Loucy (cell line): ENCODE data around the gene FAM131B.

Experiments used
- H2AFZ ChIP-seq: fragments of 200-600 bp; sonication (generic); 2 replicates; pipeline ENCODE4 v1.6.0; 2016; ENCODE audit warnings: antibody characterized with exemption, mild to moderate bottlenecking, low read length, moderate library complexity
- H3F3A ChIP-seq: fragments of 200-600 bp; 2 replicates; pipeline ENCODE4 v1.6.0; 2016; ENCODE audit warnings: antibody characterized with exemption, low read depth, mild to moderate bottlenecking
- H3K27me3 ChIP-seq: fragments of 200-600 bp; sonication (generic); 2 replicates; pipeline ENCODE4 v1.6.1; 2014; ENCODE audit warnings: low read length, mild to moderate bottlenecking; ENCODE audit not compliant: insufficient read depth, poor library complexity, severe bottlenecking
- H3K36me3 ChIP-seq: fragments of 200-600 bp; sonication (generic); 2 replicates; pipeline ENCODE4 v1.6.1; 2016; ENCODE audit warnings: low read length; ENCODE audit not compliant: insufficient read depth
- H3K4me1 ChIP-seq: fragments of 200-600 bp; sonication (generic); 2 replicates; pipeline ENCODE4 v1.5.1; 2014; ENCODE audit warnings: low read length, mild to moderate bottlenecking; ENCODE audit not compliant: insufficient read depth, poor library complexity, severe bottlenecking
- H3K4me2 ChIP-seq: fragments of 200-600 bp; sonication (generic); 2 replicates; pipeline ENCODE4 v1.6.0; 2014; ENCODE audit warnings: antibody characterized with exemption, low read length, low read depth, mild to moderate bottlenecking; ENCODE audit not compliant: poor library complexity, severe bottlenecking
- H3K4me3 ChIP-seq: fragments of 200-600 bp; sonication (generic); 2 replicates; pipeline ENCODE4 v1.5.1; 2014; ENCODE audit warnings: low read length, mild to moderate bottlenecking, mixed read lengths; ENCODE audit not compliant: poor library complexity, severe bottlenecking
- H3K79me2 ChIP-seq: fragments of 200-600 bp; sonication (generic); 2 replicates; pipeline ENCODE4 v1.6.1; 2014; ENCODE audit warnings: low read length; ENCODE audit not compliant: insufficient read depth
- H3K9ac ChIP-seq: fragments of 200-600 bp; sonication (generic); 2 replicates; pipeline ENCODE4 v1.6.0; 2014; ENCODE audit warnings: mild to moderate bottlenecking, low read depth, low read length, moderate library complexity; ENCODE audit not compliant: poor library complexity, severe bottlenecking
- H3K9me2 ChIP-seq: fragments of 200-600 bp; sonication (generic); replicated peaks from 2 replicates; pipeline ENCODE4 v1.6.1; 2016; ENCODE audit warnings: low read depth, low read length, mixed read lengths
- H3K9me3 ChIP-seq: fragments of 200-600 bp; sonication (generic); 2 replicates; pipeline ENCODE4 v1.6.1; 2014; ENCODE audit warnings: mild to moderate bottlenecking, antibody characterized with exemption, low read length, low read depth; ENCODE audit not compliant: insufficient read depth
- H4K20me1 ChIP-seq: fragments of 200-600 bp; sonication (generic); 2 replicates; pipeline ENCODE4 v1.6.0; 2014; ENCODE audit warnings: antibody characterized with exemption, low read length, mild to moderate bottlenecking; ENCODE audit not compliant: insufficient read depth, poor library complexity, severe bottlenecking
- EZH2phosphoT487 ChIP-seq: fragments of 200-600 bp; IDR thresholded peaks from 2 replicates; pipeline ENCODE4 v1.6.1; 2018; ENCODE audit warnings: antibody characterized with exemption, mild to moderate bottlenecking, moderate library complexity, borderline replicate concordance
- TF ChIP-seq, protein P1 (sequence below): fragments of 200-600 bp; sonication (generic); conservative IDR thresholded peaks from 2 replicates; pipeline ENCODE4 v1.5.1; 2014; ENCODE audit warnings: mild to moderate bottlenecking, antibody characterized with exemption, low read length

Gene FAM131B

DNA sequence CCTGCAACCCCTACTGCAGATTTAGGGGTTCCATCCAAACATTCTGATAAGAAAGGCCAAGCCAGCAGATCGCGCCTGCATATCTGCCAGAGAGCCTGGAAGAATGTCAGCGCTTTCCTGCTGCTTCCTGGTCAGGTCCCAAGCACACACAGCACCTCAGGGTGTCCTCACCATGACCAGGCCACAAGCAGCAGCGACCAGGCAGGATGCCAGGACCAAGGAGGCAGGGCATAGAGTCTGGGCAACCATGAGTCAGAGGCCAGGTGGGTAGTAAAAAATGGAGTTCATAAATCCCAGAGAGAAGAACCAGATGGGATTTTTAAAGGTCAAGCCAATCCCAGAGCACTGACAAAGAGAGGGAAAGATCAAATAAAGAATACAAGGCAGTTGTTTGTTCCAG lies 5.5 kb upstream of the FAM131B start:
- Histone ChIP-seq H3K9ac (no peak overlapping the region), H3K9me3 (no peaks in the 10 kb centered on the region), H3K9me2 (no peaks in the 10 kb centered on the region), H3K27me3 (no peaks in the 10 kb centered on the region), H4K20me1 (no peaks in the 10 kb centered on the region), H3K4me3 (no peak overlapping the region), H3K79me2 (no peaks in the 10 kb centered on the region), H3K4me2 (no peak overlapping the region), H3F3A (no peaks in the 10 kb centered on the region), H3K4me1 (peaks cover 41% of the 10 kb centered on the region), H2AFZ (no peak overlapping the region), H3K36me3 (no peaks in the 10 kb centered on the region)
- TF ChIP-seq, protein P1, sequence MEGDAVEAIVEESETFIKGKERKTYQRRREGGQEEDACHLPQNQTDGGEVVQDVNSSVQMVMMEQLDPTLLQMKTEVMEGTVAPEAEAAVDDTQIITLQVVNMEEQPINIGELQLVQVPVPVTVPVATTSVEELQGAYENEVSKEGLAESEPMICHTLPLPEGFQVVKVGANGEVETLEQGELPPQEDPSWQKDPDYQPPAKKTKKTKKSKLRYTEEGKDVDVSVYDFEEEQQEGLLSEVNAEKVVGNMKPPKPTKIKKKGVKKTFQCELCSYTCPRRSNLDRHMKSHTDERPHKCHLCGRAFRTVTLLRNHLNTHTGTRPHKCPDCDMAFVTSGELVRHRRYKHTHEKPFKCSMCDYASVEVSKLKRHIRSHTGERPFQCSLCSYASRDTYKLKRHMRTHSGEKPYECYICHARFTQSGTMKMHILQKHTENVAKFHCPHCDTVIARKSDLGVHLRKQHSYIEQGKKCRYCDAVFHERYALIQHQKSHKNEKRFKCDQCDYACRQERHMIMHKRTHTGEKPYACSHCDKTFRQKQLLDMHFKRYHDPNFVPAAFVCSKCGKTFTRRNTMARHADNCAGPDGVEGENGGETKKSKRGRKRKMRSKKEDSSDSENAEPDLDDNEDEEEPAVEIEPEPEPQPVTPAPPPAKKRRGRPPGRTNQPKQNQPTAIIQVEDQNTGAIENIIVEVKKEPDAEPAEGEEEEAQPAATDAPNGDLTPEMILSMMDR: no peak
- no peak for TF ChIP-seq EZH2phosphoT487

DNA sequence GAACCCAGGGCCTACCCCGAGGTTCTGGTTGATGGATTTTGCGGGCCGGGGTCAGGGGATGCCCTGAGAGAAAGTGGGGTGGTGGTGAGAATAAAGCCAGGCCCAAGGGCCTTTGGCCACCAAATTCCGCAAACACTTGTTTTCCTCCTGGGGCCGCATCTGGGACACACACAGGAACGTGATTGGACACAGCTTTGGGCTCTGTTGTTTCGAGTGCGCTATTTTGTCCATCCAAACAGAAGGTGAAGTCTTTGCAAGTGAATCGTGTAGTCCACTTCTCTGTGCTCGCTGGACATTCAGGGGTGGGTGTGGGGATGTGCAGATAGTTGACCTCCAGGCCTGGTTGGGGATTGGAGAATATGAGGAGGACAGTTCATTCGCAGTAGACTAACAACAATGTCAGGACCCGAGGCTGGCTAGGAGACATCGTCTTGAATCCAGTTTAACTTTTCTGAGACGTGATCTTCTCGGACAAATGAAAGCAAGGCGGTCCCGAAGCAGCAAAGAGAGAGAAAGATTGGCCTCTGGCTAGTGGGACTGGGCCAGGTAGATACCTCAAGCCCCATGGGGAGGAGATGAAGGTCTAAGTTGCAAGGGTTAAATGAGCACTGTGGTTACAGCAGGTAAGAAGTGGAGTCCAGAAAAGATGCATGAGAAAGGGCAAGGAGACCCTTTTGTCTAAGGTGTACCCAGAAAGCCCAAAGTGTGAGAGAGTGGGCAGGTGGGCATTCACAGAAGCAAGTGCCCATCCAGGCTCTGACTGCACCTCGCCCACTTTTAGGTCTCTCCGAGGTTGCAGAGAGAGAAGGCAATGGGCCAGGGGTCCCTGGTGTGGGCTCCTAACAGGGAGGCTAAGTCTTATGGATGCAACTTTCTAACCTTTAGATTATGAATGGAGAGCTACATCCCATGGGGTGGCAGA lies 764 bp upstream of the FAM131B start:
- TF ChIP-seq, protein P1: no peak
- no peak for TF ChIP-seq EZH2phosphoT487
- H3K9me3 ChIP-seq: no peaks in the 10 kb centered on the region
- no peaks in the 10 kb centered on the region for H3K27me3 ChIP-seq
- peak overlapping the region; percentile 84; the same call in 1 of the 2 replicates for H2AFZ ChIP-seq
- peak overlapping the region; percentile 96 for H3K4me3 ChIP-seq
- no peaks in the 10 kb centered on the region for H3K9me2 ChIP-seq
- peaks cover 13% of the 10 kb centered on the region for H3K4me1 ChIP-seq
- peak overlapping the region; percentile 53 for H3K9ac ChIP-seq
- no peaks in the 10 kb centered on the region for H3F3A ChIP-seq
- no peaks in the 10 kb centered on the region for H4K20me1 ChIP-seq
- no peaks in the 10 kb centered on the region for H3K36me3 ChIP-seq
- peak overlapping the region; percentile 83 for H3K4me2 ChIP-seq
- no peaks in the 10 kb centered on the region for H3K79me2 ChIP-seq

DNA sequence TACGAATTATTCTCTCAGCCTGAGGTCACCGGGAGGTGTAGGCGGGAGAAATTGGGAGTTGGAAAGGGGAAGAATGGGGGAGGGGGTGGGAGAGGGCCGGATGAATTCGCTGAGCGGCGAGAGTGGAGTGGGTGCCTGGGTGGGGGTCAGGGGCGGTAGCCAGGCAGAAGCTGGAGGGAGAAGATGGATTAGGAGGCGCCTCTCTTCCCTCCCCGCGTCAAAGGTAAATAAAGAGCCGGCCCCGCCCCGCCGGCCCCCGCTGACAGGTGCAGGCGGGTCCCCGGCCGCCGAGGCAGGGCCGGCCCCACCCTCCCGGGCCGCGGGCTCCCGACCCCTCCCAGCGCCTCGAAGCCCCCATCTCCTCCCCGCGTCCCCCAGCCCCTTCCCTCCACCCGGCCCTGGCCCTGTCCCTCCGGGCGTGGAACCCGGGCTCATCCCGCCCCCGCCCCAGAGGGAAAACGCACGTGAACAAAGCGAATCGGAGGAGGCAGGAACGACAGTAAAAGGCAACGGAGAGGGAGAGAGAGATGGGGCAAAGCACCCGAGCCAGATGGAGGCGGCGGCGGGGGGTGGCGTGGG lies 872 bp downstream of the FAM131B start:
- Histone ChIP-seq H3K9ac (peak overlapping the region; percentile 78), H3K4me2 (peak overlapping the region; percentile 87), H2AFZ (peak overlapping the region; percentile 95)

More for the DNA sequence above, 872 bp downstream of the FAM131B start:
- no peaks in the 10 kb centered on the region for H4K20me1 ChIP-seq
- H3F3A ChIP-seq: no peaks in the 10 kb centered on the region
- H3K9me2 ChIP-seq: no peaks in the 10 kb centered on the region
- H3K36me3 ChIP-seq: no peaks in the 10 kb centered on the region
- H3K4me3 ChIP-seq: peak overlapping the region; percentile 96
- no peaks in the 10 kb centered on the region for H3K27me3 ChIP-seq
- H3K79me2 ChIP-seq: no peaks in the 10 kb centered on the region
- no peaks in the 10 kb centered on the region for H3K9me3 ChIP-seq
- H3K4me1 ChIP-seq: peaks cover 13% of the 10 kb centered on the region
- TF ChIP-seq, protein P1: no peak
- TF ChIP-seq EZH2phosphoT487: no peak
